ENCODE data around the gene ACADSB.

ACADSB gene

GRCh38 chr10:123074215-123074614, 65.4 kb downstream of the ACADSB start:
- Histone ChIP-seq H3K27ac (ENCODE audit: low read length) (no peak overlapping the region), H3K4me3 (ENCODE audit: low read length) (no peak overlapping the region), H3K9me2 (replicated peaks; ENCODE audit: insufficient read depth, low read length) (no peaks in the 10 kb centered on the region), H2AFZ (ENCODE audit: low read length) (no peak overlapping the region), H3K9ac (ENCODE audit: low read length) (no peak overlapping the region), H3K9me3 (replicated peaks; ENCODE audit: insufficient read depth, low read length) (no peaks in the 10 kb centered on the region), H3K79me2 (ENCODE audit: low read length) (no peaks in the 10 kb centered on the region), H3K36me3 (replicated peaks; ENCODE audit: insufficient read depth, low read length) (no peaks in the 10 kb centered on the region), H4K20me1 (ENCODE audit: insufficient read depth, low read length) (no peaks in the 10 kb centered on the region), H3K4me1 (ENCODE audit: low read length) (no peaks in the 10 kb centered on the region), H3K27me3 (replicated peaks; ENCODE audit: insufficient read depth, low read length) (no peaks in the 10 kb centered on the region), H3K4me2 (ENCODE audit: low read depth, low read length) (no peak overlapping the region), H3F3A (ENCODE audit: insufficient read depth, low read length) (no peaks in the 10 kb centered on the region)
- no peak for TF ChIP-seq CTCF (IDR thresholded peaks at IDR 0.05; ENCODE audit: low read length)
- TF ChIP-seq EZH2phosphoT487 (IDR thresholded peaks at IDR 0.05; ENCODE audit: low read length) = no peak
- no peak for TF ChIP-seq EZH2 (optimal IDR thresholded peaks at IDR 0.05; ENCODE audit: low read depth, low read length)
- no peak for DNase-seq

- no peak for TF ChIP-seq CTCF (IDR thresholded peaks at IDR 0.05; ENCODE audit: low read length)
- TF ChIP-seq EZH2 (optimal IDR thresholded peaks at IDR 0.05; ENCODE audit: low read depth, low read length) = no peak
- no peak for TF ChIP-seq EZH2phosphoT487 (IDR thresholded peaks at IDR 0.05; ENCODE audit: low read length)
Observed at GRCh38 chr10:123081896-123082295, 73.1 kb downstream of the ACADSB start.

GRCh38 chr10:123083811-123084210, 75.0 kb downstream of the ACADSB start:
- no peak for TF ChIP-seq CTCF (IDR thresholded peaks at IDR 0.05; ENCODE audit: low read length)
- no peak for TF ChIP-seq EZH2phosphoT487 (IDR thresholded peaks at IDR 0.05; ENCODE audit: low read length)
- no peak for TF ChIP-seq EZH2 (optimal IDR thresholded peaks at IDR 0.05; ENCODE audit: low read depth, low read length)
- Histone ChIP-seq H3K27me3 (replicated peaks; ENCODE audit: insufficient read depth, low read length) (no peaks in the 10 kb centered on the region), H3K4me3 (ENCODE audit: low read length) (no peak overlapping the region), H3K9me3 (replicated peaks; ENCODE audit: insufficient read depth, low read length) (no peaks in the 10 kb centered on the region), H3K36me3 (replicated peaks; ENCODE audit: insufficient read depth, low read length) (no peaks in the 10 kb centered on the region), H2AFZ (ENCODE audit: low read length) (no peak overlapping the region), H3K4me2 (ENCODE audit: low read depth, low read length) (no peak overlapping the region), H3K9me2 (replicated peaks; ENCODE audit: insufficient read depth, low read length) (no peaks in the 10 kb centered on the region), H3K4me1 (ENCODE audit: low read length) (no peaks in the 10 kb centered on the region), H4K20me1 (ENCODE audit: insufficient read depth, low read length) (no peaks in the 10 kb centered on the region), H3K9ac (ENCODE audit: low read length) (no peak overlapping the region), H3K27ac (ENCODE audit: low read length) (no peak overlapping the region), H3F3A (ENCODE audit: insufficient read depth, low read length) (no peaks in the 10 kb centered on the region), H3K79me2 (ENCODE audit: low read length) (no peaks in the 10 kb centered on the region)
- no peak for DNase-seq

More at GRCh38 chr10:123081896-123082295, 73.1 kb downstream of the ACADSB start:
- H3K36me3 ChIP-seq (replicated peaks; ENCODE audit: insufficient read depth, low read length) = no peaks in the 10 kb centered on the region
- no peaks in the 10 kb centered on the region for H3K27me3 ChIP-seq (replicated peaks; ENCODE audit: insufficient read depth, low read length)
- H3F3A ChIP-seq (ENCODE audit: insufficient read depth, low read length) = no peaks in the 10 kb centered on the region
- H4K20me1 ChIP-seq (ENCODE audit: insufficient read depth, low read length) = no peaks in the 10 kb centered on the region
- H3K9me2 ChIP-seq (replicated peaks; ENCODE audit: insufficient read depth, low read length) = no peaks in the 10 kb centered on the region
- no peak overlapping the region for H3K9ac ChIP-seq (ENCODE audit: low read length)
- H3K4me2 ChIP-seq (ENCODE audit: low read depth, low read length) = no peak overlapping the region
- no peaks in the 10 kb centered on the region for H3K9me3 ChIP-seq (replicated peaks; ENCODE audit: insufficient read depth, low read length)
- no peaks in the 10 kb centered on the region for H3K79me2 ChIP-seq (ENCODE audit: low read length)
- no peak overlapping the region for H3K4me3 ChIP-seq (ENCODE audit: low read length)
- DNase-seq = no peak
- no peaks in the 10 kb centered on the region for H3K4me1 ChIP-seq (ENCODE audit: low read length)
- no peak overlapping the region for H3K27ac ChIP-seq (ENCODE audit: low read length)
- no peak overlapping the region for H2AFZ ChIP-seq (ENCODE audit: low read length)
